ENCODE measurements around the gene SIL1. TPM values are rescaled to one million over a fixed set of nuclear protein-coding genes. Genes with fewer than 3 reads are reported as not detected.

The SIL1 gene
- total and polyA plus RNA-seq, 2 of the 8 experiments (the other 6 are each of a cell fraction or from before 2014, with no cell fraction given): 8.3 to 12.8 TPM

DNA sequence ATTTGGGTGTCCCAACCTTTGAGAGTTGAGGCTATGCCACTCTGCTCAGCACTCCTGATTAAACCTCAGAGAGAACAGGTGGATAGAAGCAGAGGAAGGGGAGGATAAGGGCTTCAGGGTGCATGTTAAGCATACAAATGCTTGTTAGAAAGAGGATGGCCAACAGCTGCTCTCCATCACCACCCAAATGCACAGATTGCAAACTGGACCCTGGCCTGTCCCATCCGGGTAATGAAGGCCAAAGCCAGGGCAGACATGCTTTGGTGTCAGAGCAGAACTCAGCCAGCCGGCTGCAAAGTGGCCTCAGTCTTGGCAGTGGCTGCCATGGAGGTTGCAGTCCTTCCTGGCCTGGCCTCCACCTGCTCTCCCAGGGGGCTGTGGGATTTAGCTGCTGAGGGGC, 84.3 kb downstream of the SIL1 start:
- DNase-seq (ENCODE audit: low read depth in 1 of 2, low spot score in 2 of 2): no peak
- POLR2A ChIA-PET (ENCODE audit: partially characterized antibody): interaction anchor here (2.0 kb wide), 1 partner anchor 162 kb away, joined by 4 read pairs; no protein-coding TSS in a partner anchor
- Histone ChIP-seq H2BK12ac (ENCODE audit: low read depth, low read length) (no peak overlapping the region), H3K36me3 (ENCODE audit: control insufficient read depth in 2 of 4, insufficient read depth in 4 of 4, low read length in 3 of 4) (no peaks in the 10 kb centered on the region), H3K4ac (replicated peaks; ENCODE audit: insufficient read length, low read depth, low read length) (no peak overlapping the region), H2BK20ac (ENCODE audit: low read length) (no peak overlapping the region), H3K79me2 (ENCODE audit: control insufficient read depth in 1 of 2, insufficient read depth in 2 of 2, low read length in 2 of 2) (no peaks in the 10 kb centered on the region), H3K27ac (ENCODE audit: low read depth, low read length) (no peak overlapping the region), H4K91ac (replicated peaks; ENCODE audit: insufficient read length, low read length) (no peak overlapping the region), H3K23ac (ENCODE audit: insufficient read length) (no peak overlapping the region), H3K9ac (replicated peaks in 1 of 4; ENCODE audit: extremely low read depth in 1 of 4, low read depth in 3 of 4, low read length in 3 of 4) (no peak overlapping the region), H3K27me3 (replicated peaks in 1 of 4; ENCODE audit: control insufficient read depth in 3 of 4, extremely low read depth in 1 of 4, insufficient read depth in 3 of 4, low read length in 3 of 4) (no peaks in the 10 kb centered on the region), H3K56ac (replicated peaks; ENCODE audit: insufficient read length, low read depth, low read length) (no peak overlapping the region), H2BK5ac (ENCODE audit: low read depth, low read length) (no peak overlapping the region), H3K4me1 (replicated peaks in 1 of 4; ENCODE audit: control insufficient read depth in 3 of 4, insufficient read depth in 4 of 4, low read length in 3 of 4) (no peaks in the 10 kb centered on the region), H3K4me2 (ENCODE audit: insufficient read depth in 1 of 2, low read depth in 2 of 2, low read length in 2 of 2) (no peak overlapping the region), H3K23me2 (ENCODE audit: low read depth, low read length) (no peaks in the 10 kb centered on the region), H2AFZ (ENCODE audit: low read length) (no peak overlapping the region), H3K4me3 (ENCODE audit: extremely low read depth in 1 of 4, insufficient read depth in 2 of 4, low read depth in 3 of 4, low read length in 4 of 4) (no peak overlapping the region), H3K9me3 (ENCODE audit: insufficient read depth in 2 of 2, low read depth in 1 of 2, low read length in 1 of 2) (peaks cover 0 to 10% of the 10 kb centered on the region in 2 experiments; a peak in 1 of 4 replicates), H2AK5ac (ENCODE audit: low read depth, low read length) (no peak overlapping the region), H4K5ac (ENCODE audit: insufficient read length, low read depth, low read length) (no peak overlapping the region), H3K18ac (ENCODE audit: extremely low read depth, low read length) (no peak overlapping the region), H2BK15ac (ENCODE audit: low read length) (no peak overlapping the region), H2BK120ac (replicated peaks; ENCODE audit: low read depth, low read length) (no peak overlapping the region), H4K20me1 (replicated peaks in 1 of 2; ENCODE audit: control insufficient read depth in 1 of 2, insufficient read depth in 2 of 2, low read length in 2 of 2) (no peaks in the 10 kb centered on the region), H3K14ac (ENCODE audit: insufficient read length) (no peak overlapping the region), H3K79me1 (ENCODE audit: low read depth, low read length) (no peaks in the 10 kb centered on the region), H4K8ac (ENCODE audit: extremely low read depth, insufficient read depth, low read length) (no peak overlapping the region)
- CTCF ChIA-PET (ENCODE audit: partially characterized antibody): interaction anchor here (0.6 to 0.8 kb wide), 3 partner anchors 21 to 329 kb away, joined by 3 read pairs; no protein-coding TSS in a partner anchor
- TF ChIP-seq, protein P1, sequence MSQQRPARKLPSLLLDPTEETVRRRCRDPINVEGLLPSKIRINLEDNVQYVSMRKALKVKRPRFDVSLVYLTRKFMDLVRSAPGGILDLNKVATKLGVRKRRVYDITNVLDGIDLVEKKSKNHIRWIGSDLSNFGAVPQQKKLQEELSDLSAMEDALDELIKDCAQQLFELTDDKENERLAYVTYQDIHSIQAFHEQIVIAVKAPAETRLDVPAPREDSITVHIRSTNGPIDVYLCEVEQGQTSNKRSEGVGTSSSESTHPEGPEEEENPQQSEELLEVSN (IDR thresholded peaks at IDR 0.05): no peak
- TF ChIP-seq HDAC6 (IDR thresholded peaks at IDR 0.05; ENCODE audit: low read depth, low read length): no peak
- TF ChIP-seq RFX5 (IDR thresholded peaks at IDR 0.05; ENCODE audit: borderline replicate concordance, low read depth, low read length): no peak
- no peak for TF ChIP-seq POLR2A (IDR thresholded peaks at IDR 0.05; ENCODE audit: control extremely low read depth in 1 of 2, low read depth in 2 of 2, low read length in 2 of 2)
- no peak for TF ChIP-seq CHD1 (IDR thresholded peaks at IDR 0.05; ENCODE audit: low read depth, low read length)
- TF ChIP-seq FOSL1 (IDR thresholded peaks at IDR 0.05; ENCODE audit: insufficient read depth, low read depth, low read length): no peak
- TF ChIP-seq EGR1 (IDR thresholded peaks at IDR 0.05; ENCODE audit: borderline replicate concordance, low read depth, low read length): no peak
- no peak for TF ChIP-seq HDAC2 (IDR thresholded peaks at IDR 0.05; ENCODE audit: borderline replicate concordance in 1 of 2, low read depth in 2 of 2, low read length in 2 of 2)
- no peak for TF ChIP-seq KDM1A (IDR thresholded peaks at IDR 0.05; ENCODE audit: borderline replicate concordance, low read length)
- no peak for TF ChIP-seq TBP (IDR thresholded peaks at IDR 0.05; ENCODE audit: low read depth, low read length)
- TF ChIP-seq SIN3A (conservative IDR thresholded peaks at IDR 0.05 in 1 of 2, IDR thresholded peaks at IDR 0.05 in 1 of 2; ENCODE audit: low read depth in 1 of 2, low read length in 2 of 2): no peak
- TF ChIP-seq ZNF274 (IDR thresholded peaks at IDR 0.05; ENCODE audit: borderline replicate concordance, extremely low read depth, low read length): no peak
- FAIRE-seq: no peak
- WGBS, 2 experiments (ENCODE audit: extremely low coverage in 1 of 2, insufficient coverage in 1 of 2, insufficient read length in 1 of 2, insufficient replicate concordance in 2 of 2, low coverage in 1 of 2, low lambda C conversion rate in 2 of 2, missing lambda C conversion rate in 1 of 2): 71% methylated on average over 2 of the region's 2 CpGs; no CpG with 5 or more reads in 1 of the 2 experiments
